H1 (cell line): Measurements from ENCODE around the gene MXD4. TPM values are rescaled to one million over a fixed set of nuclear protein-coding genes. Genes with fewer than 3 reads are reported as not detected.

Experiments
- BACH1 ChIP-seq: IDR thresholded peaks from 2 replicates; pipeline ENCODE4 v1.6.1; 2012; ENCODE audit warnings: low read length, improper control_type of control experiment
- BRCA1 ChIP-seq: IDR thresholded peaks from 2 replicates; pipeline ENCODE4 v1.6.1; 2012; ENCODE audit warnings: low read depth, low read length, improper control_type of control experiment
- CHD7 ChIP-seq: fragments of 300-600 bp; sonication (generic); IDR thresholded peaks from 2 replicates; pipeline ENCODE4 v1.7.1; 2012; ENCODE audit warnings: low read length, moderate library complexity, mild to moderate bottlenecking, inconsistent platforms; ENCODE audit not compliant: insufficient replicate concordance
- E2F6 ChIP-seq: IDR thresholded peaks from 2 replicates; pipeline ENCODE4 v1.6.1; 2012; ENCODE audit warnings: inconsistent platforms
- MAX ChIP-seq: IDR thresholded peaks from 2 replicates; pipeline ENCODE4 v1.6.1; 2012; ENCODE audit warnings: inconsistent platforms
- NANOG ChIP-seq: IDR thresholded peaks from 2 replicates; pipeline ENCODE4 v1.6.1; 2011; ENCODE audit warnings: low read length, low read depth, mild to moderate bottlenecking, inconsistent platforms; ENCODE audit not compliant: insufficient read depth, poor library complexity, severe bottlenecking
- polyA plus RNA-seq, 7 experiments: library from polyadenylated mRNA; depleted of rRNA in 3 of 7; stranded (reverse) in 5 of 7; unstranded in 2 of 7; fragments of >200 nt in 5 of 7; fragments of 200-250 nt in 2 of 7; gene quantifications; 1 replicate in 5 of 7; 2 replicates in 1 of 7; 4 replicates in 1 of 7; pipeline versions ENCODE4 v1.2.1 to v1.2.3, GENCODE V29; 2011 to 2013; ENCODE audit warnings: missing spikeins in 2 of 7, mixed read lengths in 2 of 7
- total RNA-seq: library from RNA; stranded (reverse); fragmentation: NEBNext Ultra II Directional; extraction: Animal tissue kit (Norgen Biotek cat#: 25700); gene quantifications from 2 replicates; pipeline ENCODE4 v1.2.1, GENCODE V29; 2021

Gene MXD4
- total and polyA plus RNA-seq, 2 of the 8 experiments (the other 6 are each of a cell fraction or from before 2014, with no cell fraction given): 18.0 to 20.8 TPM

GRCh38 chr4:2295900-2296442, 34.1 kb upstream of the MXD4 start (continued):
- no peak for TF ChIP-seq CHD7
- no peak for TF ChIP-seq BACH1
- TF ChIP-seq BRCA1: no peak
- no peak for TF ChIP-seq MAX
- no peak for TF ChIP-seq NANOG
- no peak for TF ChIP-seq E2F6
